CD4-positive, alpha-beta T cell (primary cell): ENCODE data around the gene LLGL2. TPM values are rescaled to one million over a fixed set of nuclear protein-coding genes. Genes with fewer than 3 reads are reported as not detected.
"Not testable (repeated sequence)": the region's sequence is repeated elsewhere in the genome, so short reads cannot be mapped to it uniquely, and the experiment has no call there.

Experiments used
- ATAC-seq: fragments of 200-7000 bp; cut with Tn5 transposase; one replicate; pipeline ENCODE4 v1.10.0; 2022; ENCODE audit warnings: mild to moderate bottlenecking; ENCODE audit not compliant: poor library complexity
- CTCF ChIA-PET: fragments of 350-600 bp; sonication (Branson Sonifier 250); formaldehyde crosslinking; loops from one replicate; lab custom pipeline; 2021; ENCODE audit warnings: antibody characterized with exemption, inconsistent platforms; lab: Charles Lee
- POLR2A ChIA-PET: fragments of 350-600 bp; sonication (Branson Sonifier 250); formaldehyde crosslinking; loops from one replicate; lab custom pipeline; 2021; ENCODE audit warnings: antibody characterized with exemption, inconsistent platforms; lab: Charles Lee
- DNase-seq, 14 experiments: peaks; one replicate each; pipeline ENCODE4 v3.0.0-alpha.2; 2013 to 2020; ENCODE audit warnings: mixed read lengths in 2 of 14
- H3K27ac ChIP-seq, 2 donors: one replicate each; pipeline versions ENCODE4 v1.5.1 to v1.7.0; 2013; ENCODE audit warnings: low read length in 2 of 2, low read depth in 1 of 2, mild to moderate bottlenecking in 1 of 2
- H3K27me3 ChIP-seq, 2 experiments: 1 replicate in 1 of 2; 2 replicates in 1 of 2; pipeline versions ENCODE4 v1.6.1 to v1.7.0; 2013; ENCODE audit warnings: low read length in 2 of 2, control low read depth in 1 of 2, mild to moderate bottlenecking in 1 of 2, moderate library complexity in 1 of 2; ENCODE audit not compliant: insufficient read depth in 2 of 2, control insufficient read depth in 1 of 2
- H3K36me3 ChIP-seq: one replicate; pipeline ENCODE4 v1.6.1; 2013; ENCODE audit warnings: low read length, control low read depth; ENCODE audit not compliant: insufficient read depth
- H3K4me1 ChIP-seq: one replicate; pipeline ENCODE4 v1.6.1; 2013; ENCODE audit warnings: low read length, control low read depth; ENCODE audit not compliant: insufficient read depth
- H3K4me3 ChIP-seq: one replicate; pipeline ENCODE4 v1.5.1; 2013; ENCODE audit warnings: mild to moderate bottlenecking, low read length, moderate library complexity
- H3K9me3 ChIP-seq, 2 experiments: 1 replicate in 1 of 2; 2 replicates in 1 of 2; pipeline versions ENCODE4 v1.6.1 to v1.7.0; 2013; ENCODE audit warnings: low read length in 2 of 2, mild to moderate bottlenecking in 2 of 2, control low read depth in 1 of 2, moderate library complexity in 1 of 2; ENCODE audit not compliant: control insufficient read depth in 1 of 2, insufficient read depth in 1 of 2
- H3K27ac Mint-ChIP-seq: one replicate; pipeline ENCODE4 v1.8.0; 2020; ENCODE audit warnings: mixed read lengths
- H3K27me3 Mint-ChIP-seq: one replicate; pipeline ENCODE4 v1.8.0; 2021; ENCODE audit warnings: mixed read lengths
- H3K36me3 Mint-ChIP-seq: one replicate; pipeline ENCODE4 v1.8.0; 2021; ENCODE audit warnings: low read depth, mixed read lengths
- H3K4me1 Mint-ChIP-seq: one replicate; pipeline ENCODE4 v1.8.0; 2021; ENCODE audit warnings: low read depth, mixed read lengths
- H3K4me3 Mint-ChIP-seq: one replicate; pipeline ENCODE4 v1.8.0; 2020; ENCODE audit warnings: mild to moderate bottlenecking, mixed read lengths
- H3K9me3 Mint-ChIP-seq: one replicate; pipeline ENCODE4 v1.8.0; 2020; ENCODE audit warnings: mixed read lengths
- intact Hi-C, 2 experiments: fragments of 100-400 bp; cut with DNase I in 1 of 2; cut with micrococcal nuclease in 1 of 2; formaldehyde crosslinking; loops; one replicate each; pipeline versions ENCODE4 v1.15.1 to v1.9.0; 2023 to 2025; cut with DNase I, micrococcal nuclease
- total RNA-seq, 174 experiments: library from RNA in 2 of 174; stranded (reverse) in 2 of 174; gene quantifications; one replicate each; pipeline ENCODE4 v1.2.3 and lab custom pipeline; 2021 to 2026
- TF ChIP-seq, protein P1 (sequence below): fragments of 200-600 bp; IDR thresholded peaks from one replicate; pipeline ENCODE4 v1.8.0; 2022; ENCODE audit warnings: antibody characterized with exemption, mild to moderate bottlenecking

The LLGL2 gene
- total RNA-seq, 2 experiments from 2014 or later, result 31.2 to 34.2 TPM

GRCh38 chr17:75575197-75575596 is 49.7 kb downstream of the LLGL2 start:
- H3K9me3 Mint-ChIP-seq, result no peaks in the 10 kb centered on the region
- CTCF ChIA-PET, result no interaction called here
- Histone ChIP-seq H3K9me3 (no peaks in the 10 kb centered on the region), H3K27ac (no peak overlapping the region), H3K27me3 (no peaks in the 10 kb centered on the region), H3K4me3 (no peak overlapping the region), H3K36me3 (peaks cover 2% of the 10 kb centered on the region), H3K4me1 (peaks cover 6% of the 10 kb centered on the region)
- H3K36me3 Mint-ChIP-seq, result no peaks in the 10 kb centered on the region
- ATAC-seq (no peak), DNase-seq (no peak)
- no peak overlapping the region for H3K4me3 Mint-ChIP-seq
- intact Hi-C loops, result no loop called here
- POLR2A ChIA-PET, result no interaction called here
- H3K4me1 Mint-ChIP-seq, result no peaks in the 10 kb centered on the region
- no peak overlapping the region for H3K27ac Mint-ChIP-seq
- TF ChIP-seq, protein P1, sequence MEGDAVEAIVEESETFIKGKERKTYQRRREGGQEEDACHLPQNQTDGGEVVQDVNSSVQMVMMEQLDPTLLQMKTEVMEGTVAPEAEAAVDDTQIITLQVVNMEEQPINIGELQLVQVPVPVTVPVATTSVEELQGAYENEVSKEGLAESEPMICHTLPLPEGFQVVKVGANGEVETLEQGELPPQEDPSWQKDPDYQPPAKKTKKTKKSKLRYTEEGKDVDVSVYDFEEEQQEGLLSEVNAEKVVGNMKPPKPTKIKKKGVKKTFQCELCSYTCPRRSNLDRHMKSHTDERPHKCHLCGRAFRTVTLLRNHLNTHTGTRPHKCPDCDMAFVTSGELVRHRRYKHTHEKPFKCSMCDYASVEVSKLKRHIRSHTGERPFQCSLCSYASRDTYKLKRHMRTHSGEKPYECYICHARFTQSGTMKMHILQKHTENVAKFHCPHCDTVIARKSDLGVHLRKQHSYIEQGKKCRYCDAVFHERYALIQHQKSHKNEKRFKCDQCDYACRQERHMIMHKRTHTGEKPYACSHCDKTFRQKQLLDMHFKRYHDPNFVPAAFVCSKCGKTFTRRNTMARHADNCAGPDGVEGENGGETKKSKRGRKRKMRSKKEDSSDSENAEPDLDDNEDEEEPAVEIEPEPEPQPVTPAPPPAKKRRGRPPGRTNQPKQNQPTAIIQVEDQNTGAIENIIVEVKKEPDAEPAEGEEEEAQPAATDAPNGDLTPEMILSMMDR, result no peak
- H3K27me3 Mint-ChIP-seq, result no peaks in the 10 kb centered on the region

- intact Hi-C loops, result no loop called here
- Mint-ChIP-seq H3K4me1 (no peaks in the 10 kb centered on the region), H3K4me3 (no peak overlapping the region), H3K27me3 (no peaks in the 10 kb centered on the region), H3K27ac (no peak overlapping the region), H3K9me3 (no peaks in the 10 kb centered on the region), H3K36me3 (no peaks in the 10 kb centered on the region)
- no peaks in the 10 kb centered on the region for H3K27me3 ChIP-seq
- CTCF ChIA-PET, result no interaction called here
- no peak overlapping the region for H3K27ac ChIP-seq
- no peak overlapping the region for H3K4me3 ChIP-seq
- TF ChIP-seq, protein P1, result no peak
- H3K36me3 ChIP-seq, result peaks cover 2% of the 10 kb centered on the region
- POLR2A ChIA-PET, result no interaction called here
- H3K9me3 ChIP-seq, result peaks cover 0 to 4% of the 10 kb centered on the region in 2 experiments
- no peak for DNase-seq
- peaks cover 4% of the 10 kb centered on the region for H3K4me1 ChIP-seq
- no peak for ATAC-seq
Measured at GRCh38 chr17:75575728-75576127, 50.2 kb downstream of the LLGL2 start.

- Histone ChIP-seq H3K9me3 (peaks cover 0 to 6% of the 10 kb centered on the region in 2 experiments), H3K27ac (no peak overlapping the region), H3K4me1 (peaks cover 7% of the 10 kb centered on the region), H3K36me3 (peaks cover 2% of the 10 kb centered on the region), H3K27me3 (no peaks in the 10 kb centered on the region), H3K4me3 (no peak overlapping the region)
- H3K9me3 Mint-ChIP-seq, result peaks cover 2% of the 10 kb centered on the region
- ChIA-PET POLR2A (no interaction called here), CTCF (no interaction called here)
- DNase-seq (no peak), ATAC-seq (no peak)
- no peaks in the 10 kb centered on the region for H3K36me3 Mint-ChIP-seq
- H3K27me3 Mint-ChIP-seq, result no peaks in the 10 kb centered on the region
- TF ChIP-seq, protein P1, result no peak
- no peak overlapping the region for H3K4me3 Mint-ChIP-seq
- peaks cover 8% of the 10 kb centered on the region for H3K4me1 Mint-ChIP-seq
- intact Hi-C loops, result no loop called here
- no peak overlapping the region for H3K27ac Mint-ChIP-seq
Measured at GRCh38 chr17:75576661-75577060, 51.2 kb downstream of the LLGL2 start.

GRCh38 chr17:75581121-75581725 is 55.7 kb downstream of the LLGL2 start:
- H3K27ac ChIP-seq, CTCF ChIA-PET, H3K27me3 Mint-ChIP-seq, H3K9me3 ChIP-seq, intact Hi-C loops, H3K4me1 ChIP-seq, H3K9me3 Mint-ChIP-seq, H3K27me3 ChIP-seq, H3K36me3 Mint-ChIP-seq, H3K36me3 ChIP-seq: not testable (repeated sequence)
- Mint-ChIP-seq H3K4me3 (peak overlapping the region; percentile 76), H3K27ac (peak overlapping the region; percentile 19), H3K4me1 (peaks cover 11% of the 10 kb centered on the region)
- POLR2A ChIA-PET, result interaction anchor here (0.6 to 1.9 kb wide), 4 partner anchors 56 to 311 kb away, joined by 3 to 8 read pairs (median 3); partner anchors contain the start of genes LLGL2 and TSEN54
- H3K4me3 ChIP-seq, result peak overlapping the region; percentile 48
- DNase-seq (peak in 13 of 14 experiments; percentile 16 to 62 (median 48)), ATAC-seq (peak; percentile 68)

GRCh38 chr17:75583197-75583596 is 57.7 kb downstream of the LLGL2 start:
- H3K27ac ChIP-seq, H3K4me3 ChIP-seq, H3K36me3 Mint-ChIP-seq, H3K9me3 Mint-ChIP-seq, H3K36me3 ChIP-seq, DNase-seq, H3K27me3 Mint-ChIP-seq, H3K27ac Mint-ChIP-seq, H3K9me3 ChIP-seq, H3K4me3 Mint-ChIP-seq, ATAC-seq, intact Hi-C loops, H3K27me3 ChIP-seq: not testable (repeated sequence)
- POLR2A ChIA-PET, result interaction anchor here (1.5 kb wide), 1 partner anchor 272 kb away, joined by 4 read pairs; the partner anchor contains the start of gene WBP2
- H3K4me1 ChIP-seq, result peaks cover 16% of the 10 kb centered on the region
- CTCF ChIA-PET, result interaction anchor here (0.9 kb wide), 1 partner anchor 18 kb away, joined by 3 read pairs; no protein-coding TSS in a partner anchor
- H3K4me1 Mint-ChIP-seq, result peaks cover 11% of the 10 kb centered on the region
